GM12892 (cell line): Measurements from ENCODE around the gene KCNMA1.

Source experiments
- POLR2A ChIP-seq: IDR thresholded peaks from 2 replicates; pipeline ENCODE4 v1.6.1; 2011; ENCODE audit warnings: low read depth, low read length, control low read depth
- POLR2AphosphoS5 ChIP-seq: IDR thresholded peaks from 2 replicates; pipeline ENCODE4 v1.6.1; 2011; ENCODE audit warnings: low read depth, low read length, control low read depth
- TAF1 ChIP-seq: IDR thresholded peaks from 2 replicates; pipeline ENCODE4 v1.6.1; 2011; ENCODE audit warnings: low read depth, mild to moderate bottlenecking, control low read depth, low read length, borderline replicate concordance

GRCh38 chr10:77284797-77285196, 352.8 kb downstream of the KCNMA1 start:
- TF ChIP-seq TAF1 (no peak), POLR2A (no peak), POLR2AphosphoS5 (no peak)
